Measurements from ENCODE around the gene PLCZ1.

GRCh38 chr12:18716236-18716635 is 21.6 kb downstream of the PLCZ1 start:
- TF ChIP-seq CTCF (conservative IDR thresholded peaks at IDR 0.05; ENCODE audit: low read depth, low read length) (no peak), EZH2 (IDR thresholded peaks at IDR 0.05; ENCODE audit: borderline replicate concordance, low read depth, low read length, poor library complexity, severe bottlenecking) (no peak)

Data from A673 (cell line).